ENCODE results near the gene FAM25A. TPM values are rescaled to one million over a fixed set of nuclear protein-coding genes. Genes with fewer than 3 reads are reported as not detected.

FAM25A gene
- total RNA-seq: 10.8 TPM in 1 of 2 replicates, not detected in the other

GRCh38 chr10:87020056-87020455, at the start of gene FAM25A:
TSS of gene FAM25A (plus strand) at chr10:87020294. CDS start at chr10:87020325, 31 bp downstream.

Other genes with a start within 250 kb of the FAM25A start
- gene MMRN2, start 62.7 kb upstream of the FAM25A start, total RNA-seq: 3.9 and 4.3 TPM in 2 replicates
- 2.2 and 22.0 TPM in 2 replicates for gene SNCG, start 61.7 kb upstream of the FAM25A start, total RNA-seq
- 2.4 and 72.5 TPM in 2 replicates for gene ADIRF, start 51.8 kb upstream of the FAM25A start, total RNA-seq
- gene GLUD1, start 74.5 kb downstream of the FAM25A start, total RNA-seq: 212 and 381 TPM in 2 replicates
- 20.0 and 43.1 TPM in 2 replicates for gene SHLD2, start 74.9 kb downstream of the FAM25A start, total RNA-seq
- 0.24 and 1.9 TPM in 2 replicates for gene NUTM2A, start 205.2 kb downstream of the FAM25A start, total RNA-seq

Measured in tracheal epithelial cell (primary cell).